HEK293 (cell line): ENCODE data around the gene USP6NL.

Experiments
- MYNN ChIP-seq: fragments of 450-650 bp; formaldehyde crosslinking; IDR thresholded peaks from 2 replicates; pipeline ENCODE4 v1.5.1; 2016; ENCODE audit warnings: missing biosample characterization, missing genetic modification characterization, borderline replicate concordance
- PRDM1 ChIP-seq: fragments of 450-650 bp; formaldehyde crosslinking; IDR thresholded peaks from 2 replicates; pipeline ENCODE4; 2016; ENCODE audit warnings: missing biosample characterization, missing genetic modification characterization
- SETDB1 ChIP-seq: IDR thresholded peaks from one replicate; pipeline ENCODE4 v1.6.1; 2017; ENCODE audit warnings: mild to moderate bottlenecking, low read length, moderate library complexity, mixed read lengths; ENCODE audit not compliant: insufficient read length
- SP3 ChIP-seq: fragments of 450-650 bp; formaldehyde crosslinking; IDR thresholded peaks from 2 replicates; pipeline ENCODE4 v1.5.1; 2016; ENCODE audit warnings: missing biosample characterization, missing genetic modification characterization
- TCF7L2 ChIP-seq: IDR thresholded peaks from 2 replicates; pipeline ENCODE4 v1.6.1; 2011; ENCODE audit warnings: low read depth, mild to moderate bottlenecking, inconsistent platforms, low read length, moderate library complexity, borderline replicate concordance
- ZNF174 ChIP-seq: fragments of 450-650 bp; formaldehyde crosslinking; IDR thresholded peaks from 2 replicates; pipeline ENCODE4 v1.5.0; 2017; ENCODE audit warnings: missing biosample characterization, mild to moderate bottlenecking, missing genetic modification characterization
- ZNF362 ChIP-seq: fragments of 450-650 bp; formaldehyde crosslinking; IDR thresholded peaks from 2 replicates; pipeline ENCODE4 v1.5.1; 2016; ENCODE audit warnings: missing biosample characterization, missing genetic modification characterization
- ZNF600 ChIP-seq: fragments of 450-650 bp; formaldehyde crosslinking; IDR thresholded peaks from 2 replicates; pipeline ENCODE4 v1.5.1; 2016; ENCODE audit warnings: missing biosample characterization, missing genetic modification characterization
- TF ChIP-seq, protein P1 (sequence below): fragments of 450-650 bp; formaldehyde crosslinking; IDR thresholded peaks from 2 replicates; pipeline ENCODE4 v1.5.1; 2016; ENCODE audit warnings: missing biosample characterization, missing genetic modification characterization
- TF ChIP-seq, protein P2 (sequence below): fragments of 450-650 bp; formaldehyde crosslinking; IDR thresholded peaks from 2 replicates; pipeline ENCODE4 v1.5.1; 2016; ENCODE audit warnings: missing biosample characterization, missing genetic modification characterization

GRCh38 chr10:11654659-11655058 is 43.2 kb upstream of the USP6NL start:
- TF ChIP-seq SP3 (no peak), ZNF600 (tag by site-specific recombination) (no peak), PRDM1 (tag by site-specific recombination) (no peak), MYNN (tag by site-specific recombination) (no peak), SETDB1 (no peak), TCF7L2 (no peak), ZNF174 (no peak), ZNF362 (no peak)
- TF ChIP-seq, protein P1, sequence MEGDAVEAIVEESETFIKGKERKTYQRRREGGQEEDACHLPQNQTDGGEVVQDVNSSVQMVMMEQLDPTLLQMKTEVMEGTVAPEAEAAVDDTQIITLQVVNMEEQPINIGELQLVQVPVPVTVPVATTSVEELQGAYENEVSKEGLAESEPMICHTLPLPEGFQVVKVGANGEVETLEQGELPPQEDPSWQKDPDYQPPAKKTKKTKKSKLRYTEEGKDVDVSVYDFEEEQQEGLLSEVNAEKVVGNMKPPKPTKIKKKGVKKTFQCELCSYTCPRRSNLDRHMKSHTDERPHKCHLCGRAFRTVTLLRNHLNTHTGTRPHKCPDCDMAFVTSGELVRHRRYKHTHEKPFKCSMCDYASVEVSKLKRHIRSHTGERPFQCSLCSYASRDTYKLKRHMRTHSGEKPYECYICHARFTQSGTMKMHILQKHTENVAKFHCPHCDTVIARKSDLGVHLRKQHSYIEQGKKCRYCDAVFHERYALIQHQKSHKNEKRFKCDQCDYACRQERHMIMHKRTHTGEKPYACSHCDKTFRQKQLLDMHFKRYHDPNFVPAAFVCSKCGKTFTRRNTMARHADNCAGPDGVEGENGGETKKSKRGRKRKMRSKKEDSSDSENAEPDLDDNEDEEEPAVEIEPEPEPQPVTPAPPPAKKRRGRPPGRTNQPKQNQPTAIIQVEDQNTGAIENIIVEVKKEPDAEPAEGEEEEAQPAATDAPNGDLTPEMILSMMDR (tag by site-specific recombination), result no peak
- TF ChIP-seq, protein P2, sequence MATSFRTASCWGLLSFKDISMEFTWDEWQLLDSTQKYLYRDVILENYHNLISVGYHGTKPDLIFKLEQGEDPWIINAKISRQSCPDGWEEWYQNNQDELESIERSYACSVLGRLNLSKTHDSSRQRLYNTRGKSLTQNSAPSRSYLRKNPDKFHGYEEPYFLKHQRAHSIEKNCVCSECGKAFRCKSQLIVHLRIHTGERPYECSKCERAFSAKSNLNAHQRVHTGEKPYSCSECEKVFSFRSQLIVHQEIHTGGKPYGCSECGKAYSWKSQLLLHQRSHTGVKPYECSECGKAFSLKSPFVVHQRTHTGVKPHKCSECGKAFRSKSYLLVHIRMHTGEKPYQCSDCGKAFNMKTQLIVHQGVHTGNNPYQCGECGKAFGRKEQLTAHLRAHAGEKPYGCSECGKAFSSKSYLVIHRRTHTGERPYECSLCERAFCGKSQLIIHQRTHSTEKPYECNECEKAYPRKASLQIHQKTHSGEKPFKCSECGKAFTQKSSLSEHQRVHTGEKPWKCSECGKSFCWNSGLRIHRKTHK, result no peak
